Thyroid gland (tissue), 4 donors: Measurements from ENCODE around the gene NT5DC4. TPM values are rescaled to one million over a fixed set of nuclear protein-coding genes. Genes with fewer than 3 reads are reported as not detected.

Source experiments
- DNase-seq, 2 donors: peaks; one replicate each; pipeline ENCODE4 v3.0.0-alpha.2; 2019
- H3K27ac ChIP-seq, 3 donors: fragments of 200-600 bp; sonication (generic); 1 replicate in 2 of 3; 2 replicates in 1 of 3; pipeline ENCODE4 v1.5.1; 2016 to 2019; ENCODE audit warnings: mild to moderate bottlenecking in 1 of 3, moderate library complexity in 1 of 3
- H3K27me3 ChIP-seq: fragments of 200-600 bp; sonication (generic); one replicate; pipeline ENCODE4 v1.5.1; 2019
- H3K36me3 ChIP-seq, 2 donors: fragments of 200-600 bp; sonication (generic); one replicate each; pipeline ENCODE4 v1.5.1; 2016 to 2019
- H3K4me1 ChIP-seq, 2 donors: fragments of 200-600 bp; sonication (generic); one replicate each; pipeline ENCODE4 v1.5.1; 2017 to 2019
- H3K4me3 ChIP-seq, 3 donors: fragments of 200-600 bp; sonication (generic); replicated peaks in 1 of 3; 1 replicate in 2 of 3; 2 replicates in 1 of 3; pipeline ENCODE4 v1.5.1; 2016; ENCODE audit warnings: mild to moderate bottlenecking in 1 of 3
- H3K9me3 ChIP-seq: fragments of 200-600 bp; sonication (generic); one replicate; pipeline ENCODE4 v1.5.1; 2017
- CTCF ChIP-seq, 6 experiments: fragments of 200-600 bp in 3 of 6; fragments of 450-650 bp in 3 of 6; sonication (generic) in 3 of 6; IDR thresholded peaks; one replicate each; pipeline ENCODE4 v1.5.1; 2016 to 2019; ENCODE audit warnings: antibody characterized with exemption in 6 of 6, mild to moderate bottlenecking in 2 of 6, inconsistent platforms in 1 of 6, moderate library complexity in 1 of 6
- POLR2A ChIP-seq, 2 donors: fragments of 450-650 bp; IDR thresholded peaks; one replicate each; pipeline ENCODE4 v1.6.1; 2017; ENCODE audit warnings: antibody characterized with exemption in 2 of 2, mild to moderate bottlenecking in 2 of 2, moderate library complexity in 1 of 2
- WGBS, 2 donors: methylation state at CpG; one replicate each; pipeline ENCODE4 v1.1.5; 2017; 5-methylcytosine and 5-hydroxymethylcytosine counted together
- intact Hi-C: fragments of 100-400 bp; cut with DNase I; formaldehyde crosslinking; loops from one replicate; pipeline ENCODE4 v1.15.1; 2023
- total RNA-seq, 4 donors: library from RNA; depleted of rRNA; stranded (reverse); fragments of >200 nt; gene quantifications; one replicate each; pipeline ENCODE4 v1.2.3, GENCODE V29; 2016

NT5DC4 gene
- total RNA-seq, 4 donors from 2014 or later, result not detected

GRCh38 chr2:112725545-112726457 is 5.0 kb downstream of the NT5DC4 start:
- intact Hi-C loops, result loop anchor here (5.0 kb wide), 1 partner anchor 98 kb away; no protein-coding TSS in a partner anchor
- no peak overlapping the region for H3K4me3 ChIP-seq
- H3K36me3 ChIP-seq, result no peaks in the 10 kb centered on the region
- 91 to 97% methylated on average over 10 to 13 of the region's 15 CpGs for WGBS, 2 donors
- H3K9me3 ChIP-seq, result no peaks in the 10 kb centered on the region
- H3K27ac ChIP-seq, result no peak overlapping the region
- H3K27me3 ChIP-seq, result no peaks in the 10 kb centered on the region
- DNase-seq, result no peak
- H3K4me1 ChIP-seq, result peaks cover 6 to 23% of the 10 kb centered on the region in 2 donors
- TF ChIP-seq POLR2A (IDR thresholded peaks at IDR 0.05), result no peak
- no peak for TF ChIP-seq CTCF (IDR thresholded peaks at IDR 0.05)

GRCh38 chr2:112726487-112727190 is 5.8 kb downstream of the NT5DC4 start:
- TF ChIP-seq POLR2A (IDR thresholded peaks at IDR 0.05), result no peak
- TF ChIP-seq CTCF (IDR thresholded peaks at IDR 0.05), result peak; percentile 74 to 97 (median 96)
- peaks cover 12 to 31% of the 10 kb centered on the region in 2 donors for H3K4me1 ChIP-seq
- peak; percentile 92 to 95 for DNase-seq
- 34 to 38% methylated on average over 18 to 19 of the region's 19 CpGs for WGBS, 2 donors
- no peaks in the 10 kb centered on the region for H3K27me3 ChIP-seq
- intact Hi-C loops, result loop anchor here (5.0 kb wide), 1 partner anchor 99 kb away; no protein-coding TSS in a partner anchor
- H3K27ac ChIP-seq, result peak overlapping the region in 1 of 3 donors; percentile 24
- H3K36me3 ChIP-seq, result no peaks in the 10 kb centered on the region
- no peaks in the 10 kb centered on the region for H3K9me3 ChIP-seq
- no peak overlapping the region for H3K4me3 ChIP-seq

- TF ChIP-seq CTCF (IDR thresholded peaks at IDR 0.05) (no peak), POLR2A (IDR thresholded peaks at IDR 0.05) (no peak)
- no peaks in the 10 kb centered on the region for H3K27me3 ChIP-seq
- intact Hi-C loops, result loop anchor here (5.0 kb wide), 1 partner anchor 100 kb away; no protein-coding TSS in a partner anchor
- no peaks in the 10 kb centered on the region for H3K36me3 ChIP-seq
- H3K9me3 ChIP-seq, result no peaks in the 10 kb centered on the region
- H3K27ac ChIP-seq, result peak overlapping the region in 1 of 3 donors; percentile 24
- no peak overlapping the region for H3K4me3 ChIP-seq
- DNase-seq, result no peak
- H3K4me1 ChIP-seq, result peaks cover 16 to 35% of the 10 kb centered on the region in 2 donors
- WGBS, 2 donors, result 93 to 95% methylated on average over 16 to 19 of the region's 19 CpGs
Observed at GRCh38 chr2:112727276-112728028, 6.6 kb downstream of the NT5DC4 start.

GRCh38 chr2:112728029-112728362 is 7.2 kb downstream of the NT5DC4 start:
- intact Hi-C loops, result loop anchor here (5.0 kb wide), 1 partner anchor 101 kb away; no protein-coding TSS in a partner anchor
- Histone ChIP-seq H3K9me3 (no peaks in the 10 kb centered on the region), H3K4me3 (no peak overlapping the region), H3K27me3 (no peaks in the 10 kb centered on the region), H3K27ac (no peak overlapping the region), H3K4me1 (peaks cover 21 to 41% of the 10 kb centered on the region in 2 donors), H3K36me3 (no peaks in the 10 kb centered on the region)
- no peak for DNase-seq
- 82 to 85% methylated on average over 4 of the region's 4 CpGs for WGBS, 2 donors
- TF ChIP-seq POLR2A (IDR thresholded peaks at IDR 0.05), result no peak
- no peak for TF ChIP-seq CTCF (IDR thresholded peaks at IDR 0.05)
